Urinary bladder (tissue), 4 donors: Measurements from ENCODE around the gene PCP4. TPM values are rescaled to one million over a fixed set of nuclear protein-coding genes. Genes with fewer than 3 reads are reported as not detected.

Source experiments
- DNase-seq: peaks from one replicate; pipeline ENCODE4 v3.0.0-alpha.2; 2015; ENCODE audit errors: extremely low spot score
- H3K27ac ChIP-seq: one replicate; pipeline ENCODE4 v1.5.1; 2013; ENCODE audit warnings: low read depth, mild to moderate bottlenecking, moderate library complexity
- H3K36me3 ChIP-seq: one replicate; pipeline ENCODE4 v1.6.1; 2013; ENCODE audit warnings: mild to moderate bottlenecking, moderate library complexity; ENCODE audit not compliant: insufficient read depth
- H3K4me1 ChIP-seq: one replicate; pipeline ENCODE4 v1.6.1; 2013; ENCODE audit warnings: mild to moderate bottlenecking, moderate library complexity; ENCODE audit not compliant: insufficient read depth
- H3K4me3 ChIP-seq: one replicate; pipeline ENCODE4 v1.5.1; 2013; ENCODE audit warnings: low read depth, low read length
- WGBS: extraction: QIAGEN DNeasy Blood & Tissue Kit; methylation state at CpG from one replicate; pipeline ENCODE4 v1.1.7; 2013; 5-methylcytosine and 5-hydroxymethylcytosine counted together
- polyA plus RNA-seq: library from polyadenylated mRNA; stranded (reverse); fragments of 200-250 nt; gene quantifications from one replicate; pipeline ENCODE4 v1.2.3, GENCODE V29; 2013
- total RNA-seq: library from RNA; depleted of rRNA; stranded (reverse); fragments of >200 nt; gene quantifications from one replicate; pipeline ENCODE4 v1.2.3, GENCODE V29; 2014
- donor health status: healthy with polysubstance abuse.
- donor health status: healthy.

The PCP4 gene
- total and polyA plus RNA-seq, 2 donors, result 14.2 to 725 TPM

DNA sequence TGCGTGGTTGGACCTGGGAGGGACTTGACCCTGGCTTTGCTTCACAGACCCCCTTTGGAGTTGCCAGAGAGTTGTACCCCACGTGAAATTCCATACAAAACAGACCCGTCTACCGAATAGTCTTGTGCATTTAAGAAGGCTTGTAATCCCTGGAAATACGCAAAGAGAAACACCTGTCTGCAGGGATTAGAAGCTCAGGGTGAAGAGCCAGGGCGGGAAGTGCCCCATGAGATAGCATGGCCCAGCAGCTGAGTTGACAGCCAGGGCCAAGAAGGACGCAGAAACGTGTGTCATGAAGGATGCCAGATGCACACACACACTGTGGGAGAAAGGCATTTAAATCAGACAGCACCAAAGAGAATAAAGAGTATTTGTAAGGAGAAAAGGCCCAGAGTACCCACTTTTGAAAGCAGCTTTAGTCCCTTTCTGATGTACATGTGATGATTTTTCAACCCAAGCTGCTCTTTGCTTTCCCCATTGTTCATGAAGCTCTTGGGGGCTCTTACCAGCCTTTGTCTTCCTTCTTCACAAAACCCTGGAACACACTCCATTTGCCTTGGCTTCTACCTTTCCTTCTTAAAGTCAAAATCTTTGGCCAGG, 46.6 kb downstream of the PCP4 start:
- Histone ChIP-seq H3K27ac (no peak overlapping the region), H3K4me1 (no peaks in the 10 kb centered on the region), H3K36me3 (no peaks in the 10 kb centered on the region), H3K4me3 (no peak overlapping the region)
- no peak for DNase-seq
- WGBS, result 36% methylated on average over 8 of the region's 8 CpGs

DNA sequence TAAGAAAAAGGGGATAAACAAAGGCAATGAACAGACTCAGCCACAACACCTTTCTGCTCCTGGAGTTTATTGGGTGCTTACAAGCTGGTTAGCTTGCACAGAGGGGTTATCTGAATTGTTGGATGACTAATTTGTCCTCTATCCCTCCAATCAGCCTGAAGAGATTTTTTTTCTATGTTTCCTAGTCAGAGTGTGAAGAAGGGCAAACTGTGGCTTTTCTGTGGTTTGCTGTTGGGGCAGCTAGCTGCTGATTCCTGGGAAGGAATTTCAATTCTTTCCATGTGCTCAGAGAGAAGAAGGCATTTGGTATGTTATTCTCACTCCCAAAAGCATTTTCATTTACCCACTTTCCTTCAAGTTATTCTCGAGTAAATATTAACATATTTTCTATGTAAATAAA, 48.6 kb downstream of the PCP4 start:
- H3K4me1 ChIP-seq, result no peaks in the 10 kb centered on the region
- no peak for DNase-seq
- 49% methylated on average over 1 of the region's 1 CpG for WGBS
- no peak overlapping the region for H3K27ac ChIP-seq
- no peaks in the 10 kb centered on the region for H3K36me3 ChIP-seq
- H3K4me3 ChIP-seq, result no peak overlapping the region

DNA sequence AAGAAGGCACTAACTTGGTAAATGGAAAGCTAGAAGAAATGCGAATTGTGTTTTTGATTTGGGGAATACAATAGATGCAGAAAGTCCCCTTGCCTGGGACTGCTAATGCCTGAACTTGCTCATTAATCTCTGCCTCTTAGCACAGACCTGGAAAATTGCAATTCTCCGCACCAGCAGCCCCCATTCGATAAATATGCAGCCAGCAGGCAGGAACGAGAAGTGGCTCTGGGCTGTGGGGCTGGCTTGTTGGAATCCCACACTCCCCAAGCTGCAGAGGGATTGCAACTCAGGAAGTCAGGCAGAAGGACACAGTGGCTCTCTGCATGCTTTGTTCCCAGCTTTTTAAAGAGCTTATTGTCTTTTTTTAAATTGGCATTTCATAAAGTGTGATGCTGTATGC, 51.3 kb downstream of the PCP4 start:
- no peak for DNase-seq
- no peaks in the 10 kb centered on the region for H3K4me1 ChIP-seq
- no peak overlapping the region for H3K4me3 ChIP-seq
- WGBS, result 62% methylated on average over 4 of the region's 4 CpGs
- H3K27ac ChIP-seq, result no peak overlapping the region
- H3K36me3 ChIP-seq, result no peaks in the 10 kb centered on the region

DNA sequence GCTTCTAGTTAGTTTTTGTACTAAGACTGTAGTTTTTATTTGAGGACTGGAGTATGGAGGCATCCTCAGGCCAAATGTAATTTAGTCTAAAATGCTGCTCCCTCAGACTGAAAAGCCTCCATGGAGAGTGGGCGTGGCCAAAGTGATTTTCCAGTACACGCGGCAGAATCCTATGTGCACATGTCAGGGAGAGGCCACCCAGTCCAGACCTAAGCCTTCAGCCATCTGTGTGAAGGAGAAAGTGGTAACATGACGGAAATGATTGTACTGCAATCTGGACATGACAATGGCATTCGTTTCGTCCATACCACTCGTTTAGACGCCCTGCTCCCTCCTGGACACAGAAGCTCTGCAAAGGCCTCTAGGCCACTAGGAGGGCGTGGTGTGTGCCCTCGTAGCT, 56.2 kb downstream of the PCP4 start:
- Histone ChIP-seq H3K27ac (no peak overlapping the region), H3K4me1 (no peaks in the 10 kb centered on the region), H3K4me3 (no peak overlapping the region), H3K36me3 (no peaks in the 10 kb centered on the region)
- no peak for DNase-seq
- WGBS, result 84% methylated on average over 10 of the region's 10 CpGs

DNA sequence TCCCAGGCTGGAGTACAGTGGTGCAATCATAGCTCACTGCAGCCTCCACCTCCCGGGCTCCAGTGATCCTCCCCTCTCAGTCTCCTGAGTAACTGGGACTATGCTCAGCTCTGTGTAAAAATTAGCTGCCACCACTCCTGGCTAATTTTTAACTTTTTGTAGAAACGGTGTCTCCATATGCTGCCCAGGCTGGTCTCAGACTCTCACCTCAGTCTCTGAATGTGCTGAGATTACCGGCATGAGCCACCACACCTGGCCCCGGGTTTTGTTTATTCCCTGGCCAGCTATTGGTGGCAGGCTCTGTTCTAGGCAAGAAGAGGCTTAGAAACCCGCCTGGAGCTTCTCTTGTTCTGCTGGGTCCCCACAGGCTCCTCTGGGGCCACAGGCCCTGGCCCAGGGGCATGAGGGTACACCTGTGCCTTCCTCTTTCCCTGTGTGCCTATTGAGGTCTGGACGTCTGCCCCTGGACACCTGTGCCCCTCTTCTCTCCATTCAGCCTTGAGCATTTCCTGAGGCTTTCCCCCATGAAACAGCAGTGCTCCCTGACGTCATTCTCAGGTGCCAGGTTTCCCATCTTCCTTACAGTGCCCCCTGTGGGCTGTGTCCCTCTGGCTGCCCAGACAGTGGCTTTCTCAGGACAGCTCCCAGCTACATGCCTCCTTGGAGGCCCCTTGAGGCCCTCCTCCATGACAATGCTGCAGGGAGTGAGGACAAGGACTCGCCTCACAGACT, 57.5 kb downstream of the PCP4 start:
- Histone ChIP-seq H3K36me3 (no peaks in the 10 kb centered on the region), H3K4me3 (no peak overlapping the region), H3K4me1 (no peaks in the 10 kb centered on the region), H3K27ac (no peak overlapping the region)
- DNase-seq, result no peak
- 80% methylated on average over 8 of the region's 8 CpGs for WGBS

DNA sequence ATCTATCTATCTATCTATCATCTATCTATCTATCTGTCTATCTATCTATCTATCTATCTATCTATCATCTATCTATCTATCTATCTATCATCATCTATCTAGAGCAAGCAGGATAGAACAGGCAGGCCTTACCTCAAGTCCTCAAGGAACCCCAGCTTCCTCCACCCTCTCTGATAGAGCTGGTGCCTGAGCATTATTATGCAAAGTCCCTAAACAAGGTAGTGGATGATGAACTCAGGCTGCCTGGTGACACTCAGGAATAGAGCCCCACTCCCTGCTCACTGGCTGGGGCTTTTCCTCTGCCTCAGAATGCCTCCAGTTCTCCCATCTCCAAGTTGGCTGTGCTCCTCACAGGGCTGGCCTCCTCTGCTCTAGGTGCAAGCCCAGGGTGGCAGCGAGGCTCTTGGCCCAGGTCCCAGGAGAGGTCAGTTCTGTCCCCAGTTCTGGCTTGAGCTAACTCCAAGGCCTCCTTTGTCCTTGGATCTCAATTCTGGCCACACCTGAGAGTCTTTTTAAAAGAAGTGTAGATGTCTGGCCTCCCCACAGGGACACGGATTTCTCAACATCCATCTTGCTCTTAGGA, 60.2 kb downstream of the PCP4 start:
- DNase-seq, result no peak
- whole genome bisulfite sequencing, result 63% methylated on average over 2 of the region's 2 CpGs

DNA sequence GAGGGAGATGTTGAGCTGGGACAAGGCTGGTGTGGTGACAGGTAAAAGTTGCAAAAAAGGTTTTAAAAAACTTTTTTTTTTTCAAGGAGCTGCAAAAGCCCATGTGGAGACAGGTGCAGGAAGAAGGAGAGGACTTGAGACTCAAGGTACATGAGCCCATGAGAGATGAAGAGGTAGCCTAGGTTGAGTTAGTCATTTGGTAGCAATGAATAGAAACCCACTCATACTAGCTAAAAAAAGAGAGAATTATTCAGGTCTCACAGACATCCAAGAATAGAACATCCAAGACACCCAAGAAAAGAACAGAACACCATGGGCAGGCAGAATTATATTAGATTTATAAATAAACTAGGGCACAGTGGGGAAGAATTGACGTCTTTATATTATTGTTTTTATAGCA, 65.1 kb downstream of the PCP4 start:
- Histone ChIP-seq H3K36me3 (no peaks in the 10 kb centered on the region), H3K4me1 (no peaks in the 10 kb centered on the region), H3K4me3 (no peak overlapping the region), H3K27ac (no peak overlapping the region)
- WGBS, result 70% methylated on average over 1 of the region's 1 CpG
- no peak for DNase-seq

More for the DNA sequence above, 60.2 kb downstream of the PCP4 start:
- Histone ChIP-seq H3K27ac (no peak overlapping the region), H3K36me3 (no peaks in the 10 kb centered on the region), H3K4me3 (no peak overlapping the region), H3K4me1 (no peaks in the 10 kb centered on the region)

DNA sequence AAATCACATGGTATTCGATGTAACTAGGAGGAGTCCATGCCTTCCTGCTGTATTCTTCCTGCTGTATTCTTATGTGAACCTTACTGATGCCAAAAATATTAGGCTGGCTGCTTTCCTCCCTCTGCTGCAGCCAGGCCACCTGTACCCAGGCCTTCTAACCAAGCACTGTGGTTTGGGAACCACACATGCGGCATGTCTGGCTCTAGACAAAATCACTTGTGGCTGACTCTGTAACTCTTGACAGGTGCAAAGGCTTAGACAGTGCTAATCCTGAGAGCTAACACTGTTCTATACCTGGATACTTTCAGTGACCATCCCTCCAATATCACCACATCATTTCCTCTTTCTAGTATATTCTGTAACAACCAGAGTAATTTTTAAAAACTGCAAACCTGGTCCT, 67.7 kb downstream of the PCP4 start:
- H3K4me3 ChIP-seq, result no peak overlapping the region
- H3K4me1 ChIP-seq, result no peaks in the 10 kb centered on the region
- WGBS, result 88% methylated on average over 2 of the region's 2 CpGs
- DNase-seq, result no peak
- H3K27ac ChIP-seq, result no peak overlapping the region
- H3K36me3 ChIP-seq, result no peaks in the 10 kb centered on the region

DNA sequence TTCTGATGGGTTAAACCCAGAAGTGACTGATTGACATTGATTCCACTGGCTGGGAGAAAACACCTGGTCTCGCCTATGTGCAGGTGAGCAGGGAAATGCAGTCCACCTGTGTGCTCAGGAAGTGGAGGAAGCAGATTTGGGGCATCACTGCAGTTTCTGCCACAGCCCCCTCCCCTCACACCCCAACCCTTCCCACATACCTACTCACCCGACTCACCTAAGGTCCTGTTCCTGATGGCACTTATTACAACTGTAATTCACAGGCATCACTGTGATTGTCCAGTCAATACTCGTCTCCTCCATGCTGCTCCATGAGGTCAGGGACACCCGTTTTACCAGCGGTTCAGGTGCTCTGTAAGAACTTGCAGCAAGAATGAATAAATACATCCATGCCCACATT, 68.5 kb downstream of the PCP4 start:
- Histone ChIP-seq H3K36me3 (no peaks in the 10 kb centered on the region), H3K4me3 (no peak overlapping the region), H3K27ac (no peak overlapping the region), H3K4me1 (no peaks in the 10 kb centered on the region)
- 84% methylated on average over 5 of the region's 5 CpGs for WGBS
- no peak for DNase-seq

DNA sequence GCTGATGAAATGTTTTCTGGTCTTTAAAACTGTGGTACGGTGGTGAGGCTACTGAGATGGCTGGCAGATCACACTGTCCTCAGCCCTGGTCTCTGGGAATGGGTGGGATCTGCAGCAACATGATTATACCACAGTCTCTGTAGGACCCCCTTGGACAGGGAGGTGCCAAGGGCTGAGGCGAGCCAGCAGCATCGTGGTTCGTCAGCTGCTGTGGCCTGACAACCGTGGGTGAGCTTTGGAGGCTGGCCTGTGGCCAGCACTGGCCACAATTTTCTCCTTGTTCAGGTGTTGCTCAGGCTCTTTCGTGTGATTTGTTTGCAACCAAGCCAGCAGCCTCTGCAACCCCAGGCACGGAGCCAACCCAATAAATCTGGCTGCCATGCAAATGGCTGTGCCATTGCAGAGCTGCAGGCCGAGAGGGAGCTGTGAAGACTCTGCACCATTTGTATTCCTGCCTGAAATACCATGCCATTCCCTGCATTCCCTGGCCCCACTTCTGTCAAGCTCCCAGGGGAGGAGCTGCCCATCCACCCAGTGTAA, 70.9 kb downstream of the PCP4 start:
- WGBS, result 43% methylated on average over 8 of the region's 8 CpGs
- Histone ChIP-seq H3K27ac (no peak overlapping the region), H3K4me1 (no peaks in the 10 kb centered on the region), H3K4me3 (no peak overlapping the region), H3K36me3 (no peaks in the 10 kb centered on the region)
- no peak for DNase-seq

DNA sequence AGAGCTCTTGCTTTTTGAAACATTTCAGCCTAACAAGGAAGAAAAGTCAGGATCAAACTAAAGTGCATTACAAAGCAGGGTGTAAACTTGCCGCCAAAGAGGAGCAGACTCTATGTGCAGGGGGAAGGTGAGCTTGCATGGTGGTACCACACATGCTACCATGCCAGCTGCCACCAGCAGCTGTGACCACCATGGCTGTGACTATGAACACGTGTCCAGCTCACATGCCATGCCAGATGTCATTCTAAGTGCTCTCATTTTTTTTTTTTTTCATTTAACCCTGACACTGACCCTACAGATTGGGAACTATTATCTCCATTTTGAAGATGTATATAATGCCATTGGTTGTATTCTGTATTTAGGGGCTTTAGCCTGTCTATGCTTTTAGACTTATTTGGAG, 79.0 kb downstream of the PCP4 start:
- no peak for DNase-seq
- 84% methylated on average over 2 of the region's 2 CpGs for WGBS
- Histone ChIP-seq H3K36me3 (no peaks in the 10 kb centered on the region), H3K4me1 (no peaks in the 10 kb centered on the region), H3K4me3 (no peak overlapping the region), H3K27ac (no peak overlapping the region)

DNA sequence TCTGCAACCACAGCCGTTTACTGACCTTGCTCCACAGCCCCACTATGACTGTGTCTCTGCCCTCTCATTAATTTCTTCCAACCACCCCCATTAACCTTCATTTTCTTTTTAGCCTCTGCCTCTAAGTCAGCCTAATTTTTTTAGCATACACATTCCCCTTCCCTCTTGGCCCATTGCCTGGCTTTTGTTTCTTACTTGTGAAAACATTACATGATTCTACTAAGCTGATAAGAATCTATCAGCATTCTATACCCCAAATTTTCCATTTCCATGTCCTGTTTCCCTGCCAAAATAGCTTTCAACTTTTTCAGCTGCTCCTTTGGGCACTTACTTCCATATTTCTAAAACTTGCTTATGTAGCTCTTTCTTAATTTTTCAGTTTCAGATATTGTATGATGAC, 79.8 kb downstream of the PCP4 start:
- no peak for DNase-seq
- Histone ChIP-seq H3K36me3 (no peaks in the 10 kb centered on the region), H3K4me1 (no peaks in the 10 kb centered on the region), H3K4me3 (no peak overlapping the region), H3K27ac (no peak overlapping the region)
- WGBS, result 53% methylated on average over 1 of the region's 1 CpG

DNA sequence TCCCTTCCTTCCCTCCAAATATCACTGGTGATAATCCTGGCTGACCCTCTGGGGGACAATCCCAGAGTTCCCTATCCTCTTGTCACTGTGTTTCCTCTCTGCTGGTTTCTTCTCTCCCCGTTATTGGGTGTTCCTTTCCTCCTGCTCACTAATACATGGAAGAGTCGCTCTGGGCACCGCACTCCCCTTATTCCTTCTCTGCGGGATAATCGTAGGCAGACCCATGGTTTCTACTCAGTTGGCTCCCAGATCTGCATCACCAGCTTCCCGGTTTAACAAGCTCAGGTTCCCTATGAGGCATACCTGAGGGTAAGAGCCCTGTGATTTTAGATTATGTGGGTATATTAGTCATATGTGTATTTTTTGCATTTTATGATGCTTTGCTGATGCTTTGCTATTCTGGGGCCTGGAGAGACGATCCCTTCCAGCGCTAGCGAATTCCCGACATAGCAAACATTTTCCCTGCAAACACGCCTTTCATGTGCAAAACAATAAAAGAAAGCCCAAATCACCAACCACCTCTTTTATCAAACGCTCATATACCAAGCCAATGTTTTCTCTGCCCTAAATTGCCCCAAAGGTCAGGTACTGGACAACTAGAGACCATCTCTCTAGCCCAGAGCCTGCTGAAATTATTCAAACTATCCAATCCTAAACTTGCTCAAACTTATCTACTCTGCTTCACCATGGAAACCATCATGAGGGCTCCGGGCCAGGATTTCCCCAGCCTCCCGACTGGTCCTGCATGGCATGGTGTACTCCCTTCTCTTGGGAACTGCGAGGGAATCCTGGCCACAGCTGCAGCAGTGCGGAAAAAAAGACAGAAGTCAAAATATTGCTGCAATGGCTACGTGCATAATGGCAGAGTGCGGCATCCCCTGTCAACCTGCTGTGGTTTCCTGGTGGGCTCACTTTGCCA, 84.2 kb downstream of the PCP4 start:
- H3K4me1 ChIP-seq, result no peaks in the 10 kb centered on the region
- no peaks in the 10 kb centered on the region for H3K36me3 ChIP-seq
- DNase-seq, result no peak
- H3K27ac ChIP-seq, result no peak overlapping the region
- no peak overlapping the region for H3K4me3 ChIP-seq
- 63% methylated on average over 18 of the region's 18 CpGs for WGBS
